Sigmoid colon (tissue), 4 donors: Measurements from ENCODE around the gene TGM3.

ENCODE experiments used
- CTCF ChIP-seq, 4 experiments: fragments of 450-650 bp in 3 of 4; fragments of 200-600 bp in 1 of 4; IDR thresholded peaks; one replicate each; pipeline ENCODE4 v1.5.1; 2016 to 2019; ENCODE audit warnings: antibody characterized with exemption in 4 of 4, mild to moderate bottlenecking in 3 of 4, moderate library complexity in 2 of 4
- EP300 ChIP-seq, 4 donors: sonication (generic); formaldehyde crosslinking; IDR thresholded peaks; one replicate each; pipeline ENCODE4 v1.6.1; 2017; ENCODE audit warnings: antibody characterized with exemption in 4 of 4
- POLR2A ChIP-seq, 2 donors: fragments of 450-650 bp; IDR thresholded peaks; one replicate each; pipeline ENCODE4 v1.6.1; 2016; ENCODE audit warnings: antibody characterized with exemption in 2 of 2, mild to moderate bottlenecking in 2 of 2, moderate library complexity in 2 of 2

GRCh38 chr20:2387180-2387577 is 91.4 kb downstream of the TGM3 start:
- no peak for TF ChIP-seq CTCF (IDR thresholded peaks at IDR 0.05)
- no peak for TF ChIP-seq POLR2A (IDR thresholded peaks at IDR 0.05)
- TF ChIP-seq EP300 (IDR thresholded peaks at IDR 0.05) = no peak
